RWPE1 (cell line): ENCODE results near the gene RBFOX2.

ENCODE experiments used
- CTCF ChIA-PET: fragments of 350-600 bp; sonication (Branson Sonifier 250); formaldehyde crosslinking; extraction: SDS; loops from one replicate; lab custom pipeline; 2021; lab: Yijun Ruan, JAX
- POLR2A ChIA-PET: fragments of 400-600 bp; formaldehyde crosslinking; extraction: SDS; loops from one replicate; lab custom pipeline; 2020; ENCODE audit warnings: antibody characterized with exemption; ENCODE audit not compliant: low non-redundant PET; lab: Yijun Ruan, JAX
- DNase-seq: peaks from one replicate; pipeline ENCODE4 v3.0.0; 2012; ENCODE audit warnings: low spot score
- H3K27ac ChIP-seq: fragments of 450-650 bp; 2 replicates; pipeline ENCODE4 v1.5.1; 2017
- CTCF ChIP-seq: fragments of 450-650 bp; conservative IDR thresholded peaks from 2 replicates; pipeline ENCODE4 v1.5.1; 2017; ENCODE audit warnings: low read depth, mild to moderate bottlenecking

RBFOX2 gene

DNA sequence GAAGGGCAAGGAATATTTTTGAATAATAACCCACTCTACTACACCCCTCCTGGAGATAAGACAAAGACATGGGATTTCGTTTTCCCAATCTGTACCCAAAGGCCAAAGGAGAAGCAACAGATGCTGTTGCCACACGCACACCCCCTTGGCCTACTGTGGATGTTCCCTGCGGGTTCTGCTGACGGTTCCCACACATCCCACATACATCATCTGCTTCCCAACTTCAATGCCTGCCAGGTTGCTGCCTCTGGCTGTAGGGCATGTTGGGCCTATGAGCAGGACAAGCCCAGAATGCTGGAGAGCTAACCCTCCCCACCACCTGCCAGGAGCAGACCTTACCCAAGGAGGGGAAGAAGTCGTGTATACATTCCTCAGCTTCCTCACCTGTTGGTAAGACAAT is 13.6 kb upstream of the RBFOX2 start:
- no peak for DNase-seq
- H3K27ac ChIP-seq = no peak overlapping the region
- no peak for TF ChIP-seq CTCF
- POLR2A ChIA-PET = no interaction called here
- CTCF ChIA-PET = no interaction called here

DNA sequence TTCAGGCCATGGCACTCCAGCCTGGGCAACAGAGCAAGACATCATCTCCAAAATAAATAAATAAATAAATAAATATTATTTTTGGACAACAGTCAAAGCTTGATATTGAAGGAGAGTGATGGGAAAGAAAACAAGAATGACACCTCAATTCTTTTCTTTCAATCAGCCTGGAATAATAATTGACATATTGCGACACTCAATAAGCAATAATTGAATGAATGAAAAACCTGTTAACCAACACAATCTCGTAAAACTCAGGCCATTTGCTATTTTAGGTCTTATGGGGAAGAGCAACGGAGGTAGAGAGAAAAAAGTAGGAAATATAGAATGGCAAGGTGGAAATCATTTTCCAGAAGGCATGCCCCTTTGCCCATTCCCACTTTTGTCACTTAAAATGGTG is 10.5 kb upstream of the RBFOX2 start:
- ChIA-PET POLR2A (no interaction called here), CTCF (interaction anchor here (0.6 kb wide), 1 partner anchor 104 kb away, joined by 3 read pairs; no protein-coding TSS in a partner anchor)
- H3K27ac ChIP-seq = no peak overlapping the region
- TF ChIP-seq CTCF = no peak
- no peak for DNase-seq

DNA sequence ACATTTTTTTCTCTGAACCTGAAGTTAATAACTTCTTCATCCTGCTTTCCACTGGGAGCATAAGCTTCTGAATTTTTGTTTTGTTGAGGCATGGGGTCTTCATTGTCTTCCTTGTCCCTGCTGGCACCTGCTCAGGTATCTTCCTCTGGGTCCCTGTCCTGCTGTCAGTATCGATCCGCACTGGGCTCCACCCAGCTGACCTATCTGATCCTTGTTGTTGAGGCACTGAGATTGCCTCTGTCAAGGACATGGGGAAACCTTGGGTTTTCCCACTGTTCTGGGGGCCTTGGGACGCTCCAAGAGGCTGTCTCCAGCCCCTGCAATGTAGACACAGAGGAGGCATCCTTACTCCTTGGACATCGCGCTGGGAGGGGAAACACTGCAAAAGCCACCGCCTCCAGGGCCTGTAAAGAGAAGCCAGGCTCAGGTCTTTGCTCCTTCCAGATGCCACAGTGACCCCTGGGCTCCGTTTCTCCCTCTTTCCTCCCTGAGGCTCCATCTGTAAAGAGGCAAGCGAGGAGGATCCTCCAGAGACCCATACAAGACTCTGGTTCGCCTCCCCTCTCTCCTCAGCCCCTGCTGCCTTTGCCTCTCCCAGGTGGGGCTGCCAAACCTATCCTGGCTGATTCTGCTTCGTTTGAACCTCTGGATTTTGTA is 8.6 kb upstream of the RBFOX2 start:
- ChIA-PET CTCF (interaction anchor here (0.6 kb wide), 1 partner anchor 15 kb away, joined by 3 read pairs; no protein-coding TSS in a partner anchor), POLR2A (no interaction called here)
- no peak for DNase-seq
- no peak for TF ChIP-seq CTCF
- no peak overlapping the region for H3K27ac ChIP-seq

- DNase-seq = no peak
- no peak overlapping the region for H3K27ac ChIP-seq
- no peak for TF ChIP-seq CTCF
- ChIA-PET POLR2A (no interaction called here), CTCF (no interaction called here)
Observed at GRCh38 chr22:36036167-36036624, 7.6 kb upstream of the RBFOX2 start.

- no peak for TF ChIP-seq CTCF
- no peak for DNase-seq
- POLR2A ChIA-PET = no interaction called here
- no peak overlapping the region for H3K27ac ChIP-seq
- CTCF ChIA-PET = no interaction called here
Observed at GRCh38 chr22:36032611-36033010, 4.0 kb upstream of the RBFOX2 start.

GRCh38 chr22:36029406-36029755 is 757 bp upstream of the RBFOX2 start:
- no peak for DNase-seq
- POLR2A ChIA-PET = interaction anchor here (0.9 kb wide), 1 partner anchor 728 kb away, joined by 3 read pairs; no protein-coding TSS in a partner anchor
- TF ChIP-seq CTCF = no peak
- CTCF ChIA-PET = interaction anchor here (1.9 kb wide), 1 partner anchor 37 kb away, joined by 13 read pairs; no protein-coding TSS in a partner anchor
- H3K27ac ChIP-seq = peak overlapping the region; percentile 89
